GM12878 (cell line): Measurements from ENCODE around the gene SLC9C1. TPM values are rescaled to one million over a fixed set of nuclear protein-coding genes. Genes with fewer than 3 reads are reported as not detected.

Source experiments
- ATAC-seq: fragments of 200-7000 bp; cut with Tn5 transposase; 3 replicates; pipeline ENCODE4 v1.9.1; 2020; ENCODE audit warnings: mild to moderate bottlenecking, moderate library complexity
- BruUV-seq: library from RNA; stranded (reverse); fragments of 400-500 nt; replicated peaks from 2 replicates; lab custom pipeline; 2021; lab: Mats Ljungman, UMichigan
- CTCF ChIA-PET: fragments of 300-600 bp; sonication (Branson Sonifier 250); formaldehyde crosslinking; extraction: SDS; loops from one replicate; lab custom pipeline; 2021; ENCODE audit warnings: inconsistent platforms; lab: Yijun Ruan, JAX
- POLR2A ChIA-PET: fragments of 350-600 bp; formaldehyde crosslinking; extraction: SDS; loops from one replicate; lab custom pipeline; 2021; ENCODE audit warnings: inconsistent platforms; lab: Charles Lee
- RAD21 ChIA-PET: fragments of 300-600 bp; sonication (Branson Sonifier 250); formaldehyde crosslinking; loops from one replicate; lab custom pipeline; 2023; ENCODE audit warnings: antibody characterized with exemption; ENCODE audit not compliant: unreplicated experiment; lab: Charles Lee
- SMC1A ChIA-PET: fragments of 300-600 bp; sonication (Branson Sonifier 250); formaldehyde crosslinking; loops from one replicate; lab custom pipeline; 2023; ENCODE audit not compliant: unreplicated experiment, uncharacterized antibody; lab: Charles Lee
- DNase-seq: peaks from one replicate; pipeline ENCODE4 v3.0.0-alpha.2; 2011; ENCODE audit warnings: low read depth, low spot score
- FAIRE-seq: peaks from 3 replicates; lab custom pipeline; 2011; peaks lifted over from hg19 to GRCh38; lab: Jason Lieb, UNC
- H2AFZ ChIP-seq: 2 replicates; pipeline ENCODE4 v1.6.0; 2011; ENCODE audit warnings: low read depth, low read length, control low read depth; ENCODE audit not compliant: control insufficient read depth
- H3K27ac ChIP-seq: 2 replicates; pipeline ENCODE4 v1.5.1; 2011; ENCODE audit warnings: control low read depth; ENCODE audit not compliant: control insufficient read depth, insufficient read depth
- H3K27me3 ChIP-seq, 2 experiments: replicated peaks in 1 of 2; 2 replicates each; pipeline versions ENCODE4 v1.6.0 to v1.6.1; 2011; ENCODE audit warnings: low read length in 1 of 2; ENCODE audit not compliant: control insufficient read depth in 2 of 2, insufficient read depth in 2 of 2
- H3K36me3 ChIP-seq, 2 experiments: 2 replicates each; pipeline ENCODE4 v1.5.1; 2011; ENCODE audit warnings: low read length in 1 of 2; ENCODE audit not compliant: control insufficient read depth in 2 of 2, insufficient read depth in 2 of 2
- H3K4me1 ChIP-seq: 2 replicates; pipeline ENCODE4 v1.6.1; 2011; ENCODE audit warnings: mild to moderate bottlenecking, low read length, moderate library complexity, mixed read lengths; ENCODE audit not compliant: control insufficient read depth, insufficient read depth
- H3K4me2 ChIP-seq: 2 replicates; pipeline ENCODE4 v1.6.0; 2011; ENCODE audit warnings: control low read depth; ENCODE audit not compliant: control insufficient read depth, insufficient read depth
- H3K4me3 ChIP-seq: fragments of 200-600 bp; sonication (generic); 2 replicates; pipeline ENCODE4 v1.5.1; 2016
- H3K79me2 ChIP-seq: 2 replicates; pipeline ENCODE4 v1.6.0; 2011; ENCODE audit warnings: low read length; ENCODE audit not compliant: control insufficient read depth, insufficient read depth
- H3K9ac ChIP-seq: 2 replicates; pipeline ENCODE4 v1.8.0; 2011; ENCODE audit warnings: low read length, control low read depth, mixed read lengths; ENCODE audit not compliant: control insufficient read depth, insufficient read depth
- H3K9me3 ChIP-seq: replicated peaks from 3 replicates; pipeline ENCODE4 v1.5.1; 2011; ENCODE audit warnings: mild to moderate bottlenecking, low read length; ENCODE audit not compliant: control insufficient read depth, insufficient read depth
- H4K20me1 ChIP-seq: 2 replicates; pipeline ENCODE4 v1.6.0; 2011; ENCODE audit not compliant: control insufficient read depth, insufficient read depth
- CBFB ChIP-seq: IDR thresholded peaks from 2 replicates; pipeline ENCODE4 v1.6.1; 2016; ENCODE audit warnings: antibody characterized with exemption, low read depth
- CBX5 ChIP-seq: sonication (generic); IDR thresholded peaks from 2 replicates; pipeline ENCODE4 v1.6.1; 2016; ENCODE audit warnings: low read depth, moderate library complexity, mild to moderate bottlenecking, inconsistent platforms
- CHD1 ChIP-seq: IDR thresholded peaks from 2 replicates; pipeline ENCODE4 v1.6.1; 2012; ENCODE audit warnings: low read depth, low read length, improper control_type of control experiment
- FOS ChIP-seq: IDR thresholded peaks from 3 replicates; pipeline ENCODE4 v1.6.1; 2011; ENCODE audit warnings: borderline replicate concordance; ENCODE audit not compliant: insufficient read length; ENCODE audit errors: extremely low read depth
- GABPA ChIP-seq: IDR thresholded peaks from 2 replicates; pipeline ENCODE4 v1.6.1; 2014; ENCODE audit warnings: antibody characterized with exemption, low read depth, mild to moderate bottlenecking, inconsistent platforms
- WGBS: methylation state at CpG from one replicate; pipeline ENCODE4 v1.1.6; 2016; ENCODE audit warnings: low lambda C conversion rate; ENCODE audit not compliant: insufficient replicate concordance, insufficient coverage; ENCODE audit errors: missing lambda C conversion rate; 5-methylcytosine and 5-hydroxymethylcytosine counted together
- in situ Hi-C: fragments of 300-500 bp; cut with MboI; formaldehyde crosslinking; loops from 9 replicates; pipeline ENCODE4 v1.14.3; 2018; ENCODE audit warnings: mixed read lengths
- intact Hi-C: fragments of 100-400 bp; cut with micrococcal nuclease; formaldehyde crosslinking; loops from one replicate; pipeline ENCODE4 v1.14.2; 2022; ENCODE audit not compliant: unreplicated experiment
- polyA plus RNA-seq, 11 experiments: library from polyadenylated mRNA; depleted of rRNA in 4 of 11; unstranded in 6 of 11; stranded (reverse) in 5 of 11; fragments of >200 nt; fragmentation: Nextera tagmentation in 4 of 11; fragmentation: Illumina TruSeq in 1 of 11; extraction: Ambion mirVana in 4 of 11; extraction: Trizol in 1 of 11; gene quantifications; 1 replicate in 1 of 11; 2 replicates in 10 of 11; pipeline versions ENCODE4 v1.2.1 to v1.2.3, GENCODE V29; 2011 to 2016; ENCODE audit warnings: inconsistent platforms in 2 of 11, missing spikeins in 2 of 11, low read depth in 1 of 11
- total RNA-seq, 4 experiments: library from RNA; depleted of rRNA in 3 of 4; stranded (reverse); fragments of >200 nt in 3 of 4; fragmentation: Illumina TruSeq in 1 of 4; extraction: Trizol in 1 of 4; gene quantifications; 2 replicates each; pipeline versions ENCODE4 v1.2.1 to v1.2.3, GENCODE V29; 2013 to 2021
- TF ChIP-seq, protein P1 (sequence below): IDR thresholded peaks from 2 replicates; pipeline ENCODE4 v1.6.1; 2012; ENCODE audit warnings: low read depth, low read length, improper control_type of control experiment
- TF ChIP-seq, protein P2 (sequence below): fragments of 450-650 bp; formaldehyde crosslinking; IDR thresholded peaks from 2 replicates; pipeline ENCODE4 v1.5.0; 2022; ENCODE audit warnings: mild to moderate bottlenecking, missing genetic modification characterization
- TF ChIP-seq, protein P3 (sequence below): fragments of 150-350 bp; IDR thresholded peaks from 2 replicates; pipeline ENCODE4 v1.6.1; 2014; ENCODE audit warnings: mild to moderate bottlenecking, low read depth, low read length
- TF ChIP-seq, protein P4 (sequence below): IDR thresholded peaks from 2 replicates; pipeline ENCODE4 v1.6.1; 2011; ENCODE audit warnings: borderline replicate concordance, low read depth, mild to moderate bottlenecking, moderate library complexity, mixed read lengths, low read length; ENCODE audit not compliant: insufficient read depth; ENCODE audit errors: extremely low read length

The SLC9C1 gene
- total and polyA plus RNA-seq, 10 of the 15 experiments (the other 5 are each of a cell fraction or from before 2014, with no cell fraction given) = not detected

DNA sequence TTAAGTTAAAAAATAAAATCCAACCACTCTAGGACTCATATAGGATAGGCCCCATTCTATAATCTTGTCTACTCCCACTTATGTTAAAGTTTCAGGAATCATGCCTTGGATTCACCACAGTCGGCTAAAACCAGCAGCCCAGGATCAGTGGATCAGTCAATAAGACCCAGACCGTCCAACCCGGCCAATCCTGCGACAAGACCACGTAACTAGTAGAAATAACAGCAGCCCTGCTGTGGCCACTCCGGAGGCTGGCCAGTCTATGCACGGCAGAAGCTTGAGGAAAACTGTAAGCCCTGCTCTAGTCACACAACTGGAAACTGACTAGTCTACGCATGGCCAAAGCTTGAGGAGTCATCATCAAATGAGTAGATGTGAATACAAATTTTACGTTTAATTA is 12.8 kb upstream of the SLC9C1 start:
- 91% methylated on average over 9 of the region's 9 CpGs for WGBS
- TF ChIP-seq, protein P1, sequence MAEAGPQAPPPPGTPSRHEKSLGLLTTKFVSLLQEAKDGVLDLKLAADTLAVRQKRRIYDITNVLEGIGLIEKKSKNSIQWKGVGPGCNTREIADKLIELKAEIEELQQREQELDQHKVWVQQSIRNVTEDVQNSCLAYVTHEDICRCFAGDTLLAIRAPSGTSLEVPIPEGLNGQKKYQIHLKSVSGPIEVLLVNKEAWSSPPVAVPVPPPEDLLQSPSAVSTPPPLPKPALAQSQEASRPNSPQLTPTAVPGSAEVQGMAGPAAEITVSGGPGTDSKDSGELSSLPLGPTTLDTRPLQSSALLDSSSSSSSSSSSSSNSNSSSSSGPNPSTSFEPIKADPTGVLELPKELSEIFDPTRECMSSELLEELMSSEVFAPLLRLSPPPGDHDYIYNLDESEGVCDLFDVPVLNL = no peak
- TF ChIP-seq CBX5 = no peak
- TF ChIP-seq, protein P2, sequence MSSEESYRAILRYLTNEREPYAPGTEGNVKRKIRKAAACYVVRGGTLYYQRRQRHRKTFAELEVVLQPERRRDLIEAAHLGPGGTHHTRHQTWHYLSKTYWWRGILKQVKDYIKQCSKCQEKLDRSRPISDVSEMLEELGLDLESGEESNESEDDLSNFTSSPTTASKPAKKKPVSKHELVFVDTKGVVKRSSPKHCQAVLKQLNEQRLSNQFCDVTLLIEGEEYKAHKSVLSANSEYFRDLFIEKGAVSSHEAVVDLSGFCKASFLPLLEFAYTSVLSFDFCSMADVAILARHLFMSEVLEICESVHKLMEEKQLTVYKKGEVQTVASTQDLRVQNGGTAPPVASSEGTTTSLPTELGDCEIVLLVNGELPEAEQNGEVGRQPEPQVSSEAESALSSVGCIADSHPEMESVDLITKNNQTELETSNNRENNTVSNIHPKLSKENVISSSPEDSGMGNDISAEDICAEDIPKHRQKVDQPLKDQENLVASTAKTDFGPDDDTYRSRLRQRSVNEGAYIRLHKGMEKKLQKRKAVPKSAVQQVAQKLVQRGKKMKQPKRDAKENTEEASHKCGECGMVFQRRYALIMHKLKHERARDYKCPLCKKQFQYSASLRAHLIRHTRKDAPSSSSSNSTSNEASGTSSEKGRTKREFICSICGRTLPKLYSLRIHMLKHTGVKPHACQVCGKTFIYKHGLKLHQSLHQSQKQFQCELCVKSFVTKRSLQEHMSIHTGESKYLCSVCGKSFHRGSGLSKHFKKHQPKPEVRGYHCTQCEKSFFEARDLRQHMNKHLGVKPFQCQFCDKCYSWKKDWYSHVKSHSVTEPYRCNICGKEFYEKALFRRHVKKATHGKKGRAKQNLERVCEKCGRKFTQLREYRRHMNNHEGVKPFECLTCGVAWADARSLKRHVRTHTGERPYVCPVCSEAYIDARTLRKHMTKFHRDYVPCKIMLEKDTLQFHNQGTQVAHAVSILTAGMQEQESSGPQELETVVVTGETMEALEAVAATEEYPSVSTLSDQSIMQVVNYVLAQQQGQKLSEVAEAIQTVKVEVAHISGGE (CRISPR knock-in tag) = no peak
- TF ChIP-seq, protein P3, sequence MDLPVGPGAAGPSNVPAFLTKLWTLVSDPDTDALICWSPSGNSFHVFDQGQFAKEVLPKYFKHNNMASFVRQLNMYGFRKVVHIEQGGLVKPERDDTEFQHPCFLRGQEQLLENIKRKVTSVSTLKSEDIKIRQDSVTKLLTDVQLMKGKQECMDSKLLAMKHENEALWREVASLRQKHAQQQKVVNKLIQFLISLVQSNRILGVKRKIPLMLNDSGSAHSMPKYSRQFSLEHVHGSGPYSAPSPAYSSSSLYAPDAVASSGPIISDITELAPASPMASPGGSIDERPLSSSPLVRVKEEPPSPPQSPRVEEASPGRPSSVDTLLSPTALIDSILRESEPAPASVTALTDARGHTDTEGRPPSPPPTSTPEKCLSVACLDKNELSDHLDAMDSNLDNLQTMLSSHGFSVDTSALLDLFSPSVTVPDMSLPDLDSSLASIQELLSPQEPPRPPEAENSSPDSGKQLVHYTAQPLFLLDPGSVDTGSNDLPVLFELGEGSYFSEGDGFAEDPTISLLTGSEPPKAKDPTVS = no peak
- TF ChIP-seq CBFB = no peak
- no peak for TF ChIP-seq GABPA
- TF ChIP-seq, protein P4, sequence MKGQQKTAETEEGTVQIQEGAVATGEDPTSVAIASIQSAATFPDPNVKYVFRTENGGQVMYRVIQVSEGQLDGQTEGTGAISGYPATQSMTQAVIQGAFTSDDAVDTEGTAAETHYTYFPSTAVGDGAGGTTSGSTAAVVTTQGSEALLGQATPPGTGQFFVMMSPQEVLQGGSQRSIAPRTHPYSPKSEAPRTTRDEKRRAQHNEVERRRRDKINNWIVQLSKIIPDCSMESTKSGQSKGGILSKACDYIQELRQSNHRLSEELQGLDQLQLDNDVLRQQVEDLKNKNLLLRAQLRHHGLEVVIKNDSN = no peak
- TF ChIP-seq CHD1 = no peak
- TF ChIP-seq FOS = no peak

More for the DNA sequence above, 12.8 kb upstream of the SLC9C1 start:
- no TSS peak for BruUV-seq
- Histone ChIP-seq H3K4me1 (peaks cover 9% of the 10 kb centered on the region), H3K4me3 (no peak overlapping the region), H2AFZ (no peak overlapping the region), H3K4me2 (no peak overlapping the region), H4K20me1 (no peaks in the 10 kb centered on the region), H3K36me3 (no peaks in the 10 kb centered on the region), H3K9me3 (peaks cover 1% of the 10 kb centered on the region; the same call in 1 of the 3 replicates), H3K27me3 (no peaks in the 10 kb centered on the region), H3K27ac (no peak overlapping the region), H3K79me2 (no peaks in the 10 kb centered on the region), H3K9ac (no peak overlapping the region)
- DNase-seq (no peak), ATAC-seq (no peak), FAIRE-seq (no peak)
- CTCF ChIA-PET = interaction anchor here (1.8 kb wide), 1 partner anchor 227 kb away, joined by 3 read pairs; no protein-coding TSS in a partner anchor
- in situ Hi-C loops (no loop called here), intact Hi-C loops (no loop called here)
- SMC1A ChIA-PET = interaction anchor here (1.6 to 2.5 kb wide), 2 partner anchors 13 to 195 kb away, joined by 4 to 11 read pairs; no protein-coding TSS in a partner anchor
- POLR2A ChIA-PET = no interaction called here
- RAD21 ChIA-PET = no interaction called here
